Measurements from ENCODE around the gene PTK6. TPM values are rescaled to one million over a fixed set of nuclear protein-coding genes. Genes with fewer than 3 reads are reported as not detected.
"Not testable (repeated sequence)": the region's sequence is repeated elsewhere in the genome, so short reads cannot be mapped to it uniquely, and the experiment has no call there.

Gene PTK6
- total and polyA plus RNA-seq, 5 donors from 2014 or later, result 0.15 to 0.21 (median 0.19) TPM; not detected in 1

DNA sequence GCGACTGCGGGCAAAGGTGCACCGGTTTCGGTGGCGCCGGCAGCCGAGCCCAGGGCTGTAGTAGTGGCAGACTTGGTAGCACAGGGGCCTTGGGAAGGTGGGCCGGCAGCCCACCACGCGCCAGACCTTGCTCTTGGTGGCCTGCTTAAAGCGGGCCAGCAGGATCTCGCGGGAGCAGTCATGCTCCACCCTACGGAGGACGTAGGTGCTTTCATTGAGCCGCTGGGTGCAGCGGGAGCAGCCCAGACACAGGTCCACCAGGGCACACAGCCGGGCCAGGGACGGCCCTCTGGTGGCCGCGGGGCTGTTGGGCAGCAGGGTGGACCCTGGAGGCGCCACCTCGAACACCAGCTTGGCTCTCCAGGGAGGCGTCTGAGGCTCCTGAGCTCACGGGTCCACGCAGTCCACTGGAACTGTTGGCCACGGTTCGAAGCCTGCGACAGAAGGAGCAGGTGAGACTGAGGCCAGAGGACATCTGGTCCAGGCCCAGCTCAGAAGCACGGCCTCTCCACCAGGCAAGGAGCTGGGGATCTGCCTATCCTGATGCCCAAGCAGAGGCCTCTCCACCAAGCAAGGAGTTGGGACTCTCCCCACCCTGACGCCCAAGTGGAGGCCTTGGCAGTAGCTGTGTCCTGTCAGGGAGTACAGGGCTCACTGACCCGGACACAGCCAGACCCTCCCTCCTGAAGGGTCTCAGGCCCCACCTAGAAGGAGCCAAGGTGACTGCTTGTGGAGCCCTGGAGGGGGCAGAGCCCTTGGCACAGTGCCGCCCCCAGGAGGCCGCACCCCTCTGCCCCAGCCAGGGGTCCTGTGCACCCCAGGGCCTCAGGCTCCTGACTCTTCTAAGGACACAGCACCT lies 35.8 kb upstream of the PTK6 start:
- Mint-ChIP-seq H3K9me3 (peaks cover 0 to 2% (median 0%) of the 10 kb centered on the region in 7 donors), H3K4me3 (peak overlapping the region; percentile 41 to 85 (median 71)), H3K27me3 (no peaks in the 10 kb centered on the region), H3K36me3 (no peaks in the 10 kb centered on the region), H3K4me1 (peaks cover 0 to 18% (median 6%) of the 10 kb centered on the region in 4 donors), H3K27ac (peak overlapping the region in 1 of 3 donors; percentile 56)
- H3K4me1 ChIP-seq (ENCODE audit: control insufficient read depth, insufficient read depth, low read length, poor library complexity, severe bottlenecking), result peaks cover 44% of the 10 kb centered on the region
- H3K4me3 ChIP-seq (ENCODE audit: low read depth, low read length), result peak overlapping the region; percentile 62
- no peaks in the 10 kb centered on the region for H3K9me3 ChIP-seq (ENCODE audit: control insufficient read depth in 2 of 2, low read length in 2 of 2)
- H3K27me3 ChIP-seq (ENCODE audit: control insufficient read depth, insufficient read depth, low read length), result no peaks in the 10 kb centered on the region
- ATAC-seq (ENCODE audit: low read depth in 2 of 2) (no peak), DNase-seq (no peak)
- H3K36me3 ChIP-seq (ENCODE audit: control insufficient read depth, insufficient read depth, low read length), result no peaks in the 10 kb centered on the region
- H3K27ac ChIP-seq (ENCODE audit: insufficient read depth, low read length, poor library complexity, severe bottlenecking), result peak overlapping the region; percentile 55

DNA sequence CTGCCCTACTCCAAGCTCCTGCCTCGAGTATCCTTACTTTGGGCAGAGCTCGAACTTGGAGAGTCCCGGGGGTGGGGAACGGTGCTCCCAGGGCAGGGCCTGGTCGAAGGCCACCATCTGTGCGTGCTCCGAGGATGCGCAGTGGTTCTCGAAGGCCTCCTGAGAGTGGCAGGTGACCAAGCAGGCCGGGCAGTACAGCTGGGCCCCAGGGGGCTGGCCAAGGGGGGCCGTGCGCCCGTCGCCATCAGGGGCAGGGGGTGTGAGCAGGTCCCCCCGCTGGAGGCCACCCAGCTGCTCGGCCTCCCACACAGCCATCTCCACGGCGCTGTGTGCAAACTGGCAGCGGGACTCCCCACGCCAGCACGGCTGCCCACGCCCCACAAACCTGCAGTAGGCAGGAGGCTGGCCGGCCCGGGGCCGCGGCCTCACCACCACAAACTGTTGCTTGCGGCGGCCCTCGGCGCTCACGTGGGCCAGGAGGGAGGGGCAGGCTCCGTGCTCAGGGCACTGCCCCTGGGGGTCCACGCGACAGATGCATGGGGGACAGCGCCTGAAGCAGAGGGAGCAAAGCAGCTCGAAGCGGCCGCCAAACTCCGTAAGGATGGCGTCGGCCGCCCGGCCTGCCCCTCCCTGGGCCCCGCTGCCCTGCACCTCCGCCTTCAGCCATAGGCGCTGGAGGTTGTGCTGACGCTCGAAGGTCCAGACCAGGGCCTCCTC lies 35.1 kb upstream of the PTK6 start:
- Mint-ChIP-seq H3K4me1 (peaks cover 0 to 26% (median 10%) of the 10 kb centered on the region in 4 donors), H3K36me3 (no peaks in the 10 kb centered on the region), H3K9me3 (peaks cover 0 to 2% (median 0%) of the 10 kb centered on the region in 7 donors), H3K27ac (no peak overlapping the region), H3K4me3 (no peak overlapping the region), H3K27me3 (no peaks in the 10 kb centered on the region)
- Histone ChIP-seq H3K4me1 (ENCODE audit: control insufficient read depth, insufficient read depth, low read length, poor library complexity, severe bottlenecking) (peaks cover 51% of the 10 kb centered on the region), H3K9me3 (ENCODE audit: control insufficient read depth in 2 of 2, low read length in 2 of 2) (no peaks in the 10 kb centered on the region), H3K27ac (ENCODE audit: insufficient read depth, low read length, poor library complexity, severe bottlenecking) (no peak overlapping the region), H3K27me3 (ENCODE audit: control insufficient read depth, insufficient read depth, low read length) (no peaks in the 10 kb centered on the region), H3K36me3 (ENCODE audit: control insufficient read depth, insufficient read depth, low read length) (no peaks in the 10 kb centered on the region), H3K4me3 (ENCODE audit: low read depth, low read length) (no peak overlapping the region)
- ATAC-seq (ENCODE audit: low read depth in 2 of 2), result no peak
- DNase-seq, result no peak

DNA sequence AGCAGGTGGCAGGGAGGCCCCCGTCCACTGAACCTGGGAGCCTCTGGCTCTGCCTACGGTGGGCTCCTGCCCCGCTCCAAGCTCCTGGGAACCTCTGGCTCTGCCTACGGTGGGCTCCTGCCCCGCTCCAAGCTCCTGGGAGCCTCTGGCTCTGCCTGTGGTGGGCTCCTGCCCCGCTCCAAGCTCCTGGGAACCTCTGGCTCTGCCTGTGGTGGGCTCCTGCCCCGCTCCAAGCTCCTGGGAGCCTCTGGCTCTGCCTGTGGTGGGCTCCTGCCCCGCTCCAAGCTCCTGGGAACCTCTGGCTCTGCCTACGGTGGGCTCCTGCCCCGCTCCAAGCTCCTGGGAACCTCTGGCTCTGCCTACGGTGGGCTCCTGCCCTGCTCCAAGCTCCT lies 33.9 kb upstream of the PTK6 start:
- H3K36me3 ChIP-seq (ENCODE audit: control insufficient read depth, insufficient read depth, low read length); H3K27ac Mint-ChIP-seq; DNase-seq; ATAC-seq (ENCODE audit: low read depth in 2 of 2); H3K9me3 Mint-ChIP-seq; H3K36me3 Mint-ChIP-seq; H3K27ac ChIP-seq (ENCODE audit: insufficient read depth, low read length, poor library complexity, severe bottlenecking); H3K4me3 Mint-ChIP-seq; H3K9me3 ChIP-seq (ENCODE audit: control insufficient read depth in 2 of 2, low read length in 2 of 2); H3K27me3 Mint-ChIP-seq; H3K27me3 ChIP-seq (ENCODE audit: control insufficient read depth, insufficient read depth, low read length); H3K4me3 ChIP-seq (ENCODE audit: low read depth, low read length): not testable (repeated sequence)
- peaks cover 56% of the 10 kb centered on the region for H3K4me1 ChIP-seq (ENCODE audit: control insufficient read depth, insufficient read depth, low read length, poor library complexity, severe bottlenecking)
- H3K4me1 Mint-ChIP-seq, result peaks cover 0 to 27% (median 8%) of the 10 kb centered on the region in 4 donors

DNA sequence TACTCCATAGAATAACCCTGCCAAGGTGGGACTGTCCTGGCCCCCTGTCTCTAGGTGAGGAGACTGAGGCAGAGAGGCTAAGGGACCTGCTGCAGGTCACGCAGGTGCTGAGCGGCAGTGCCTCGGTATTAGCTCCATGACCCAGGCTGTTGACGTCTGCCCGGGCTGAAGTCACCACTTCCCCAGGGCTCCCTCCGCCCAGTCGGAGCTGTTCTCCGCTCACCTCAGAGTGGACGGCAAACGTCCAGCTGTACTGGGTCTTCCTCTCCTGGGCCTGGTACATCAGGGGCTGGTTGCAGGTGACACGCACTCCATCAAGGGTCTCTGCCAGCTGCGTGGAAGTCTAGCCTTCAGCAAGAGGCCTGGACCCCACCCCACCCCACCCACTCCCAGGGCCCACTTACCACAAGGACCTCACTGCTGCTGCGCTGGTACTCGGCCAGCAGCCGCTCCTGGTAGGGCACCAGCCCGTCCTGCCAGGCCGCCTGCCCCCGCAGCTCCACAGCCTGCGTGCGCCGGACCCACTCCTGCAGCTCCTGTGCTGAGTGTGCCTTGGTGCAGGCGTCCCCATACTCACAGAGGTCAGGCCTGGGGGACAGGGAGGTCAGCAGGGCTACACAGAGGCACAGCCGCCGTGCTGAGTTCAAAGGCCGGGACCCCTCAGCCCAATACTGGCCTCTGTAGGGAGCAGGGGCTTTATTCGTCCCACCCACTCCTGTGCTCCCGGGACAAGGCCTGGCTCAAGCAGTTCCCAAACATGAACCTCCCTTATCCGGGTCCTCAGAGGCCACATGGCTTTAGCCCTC lies 33.3 kb upstream of the PTK6 start:
- Mint-ChIP-seq H3K27me3 (no peaks in the 10 kb centered on the region), H3K9me3 (no peaks in the 10 kb centered on the region), H3K27ac (no peak overlapping the region), H3K4me1 (peaks cover 0 to 27% (median 8%) of the 10 kb centered on the region in 4 donors), H3K36me3 (no peaks in the 10 kb centered on the region), H3K4me3 (peak overlapping the region in 1 of 4 donors; percentile 60)
- Histone ChIP-seq H3K9me3 (ENCODE audit: control insufficient read depth in 2 of 2, low read length in 2 of 2) (no peaks in the 10 kb centered on the region), H3K4me3 (ENCODE audit: low read depth, low read length) (no peak overlapping the region), H3K36me3 (ENCODE audit: control insufficient read depth, insufficient read depth, low read length) (no peaks in the 10 kb centered on the region), H3K4me1 (ENCODE audit: control insufficient read depth, insufficient read depth, low read length, poor library complexity, severe bottlenecking) (peaks cover 56% of the 10 kb centered on the region), H3K27me3 (ENCODE audit: control insufficient read depth, insufficient read depth, low read length) (no peaks in the 10 kb centered on the region), H3K27ac (ENCODE audit: insufficient read depth, low read length, poor library complexity, severe bottlenecking) (no peak overlapping the region)
- no peak for ATAC-seq (ENCODE audit: low read depth in 2 of 2)
- no peak for DNase-seq

DNA sequence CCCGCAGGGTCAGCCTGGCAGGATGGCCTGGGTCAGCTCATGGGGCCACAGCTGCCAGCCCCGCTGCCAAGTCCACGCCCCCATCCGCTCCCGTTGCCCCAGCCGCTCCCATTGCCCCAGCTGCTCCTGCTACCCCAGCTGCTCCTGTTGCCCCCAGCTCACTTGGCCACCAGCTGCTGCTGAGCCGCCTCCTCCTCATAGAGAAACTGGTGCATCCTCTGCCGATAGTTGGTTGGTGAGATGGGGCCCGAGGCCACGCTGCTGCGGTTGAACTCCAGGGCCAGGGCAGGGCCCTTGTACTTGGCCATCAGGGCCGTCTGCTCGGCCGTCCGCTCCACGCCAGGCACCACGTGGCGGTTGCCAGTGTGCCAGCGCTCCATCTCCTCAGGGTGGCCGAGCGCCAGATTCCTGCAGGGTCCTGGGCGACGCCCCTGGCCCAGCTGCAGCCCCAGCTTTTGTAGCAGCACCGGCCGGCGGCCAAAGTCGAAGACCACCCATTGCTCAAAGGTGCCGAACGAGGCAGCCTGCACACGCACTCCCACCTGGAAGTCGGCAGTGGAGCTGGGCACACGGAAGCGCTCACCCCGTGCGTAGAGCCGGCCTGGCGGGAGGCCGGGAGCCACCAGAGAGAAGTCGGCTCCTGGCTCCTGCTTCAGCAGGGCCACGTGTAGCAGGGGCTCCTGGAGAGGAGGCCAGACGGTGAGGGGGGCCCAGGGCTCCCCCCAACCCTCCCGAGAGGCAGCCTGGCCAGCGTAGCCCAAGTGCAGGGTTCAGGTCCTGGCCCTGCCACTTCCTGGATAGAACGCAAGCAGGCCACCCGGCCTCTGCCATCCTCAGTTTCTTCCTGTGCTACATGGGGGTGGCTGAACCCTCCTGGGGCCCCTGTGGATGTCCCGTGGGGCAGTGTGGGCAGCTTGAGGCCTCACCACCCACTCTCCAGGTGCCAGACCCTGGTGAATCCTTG lies 32.1 kb upstream of the PTK6 start:
- Histone ChIP-seq H3K9me3 (ENCODE audit: control insufficient read depth in 2 of 2, low read length in 2 of 2) (no peaks in the 10 kb centered on the region), H3K27me3 (ENCODE audit: control insufficient read depth, insufficient read depth, low read length) (no peaks in the 10 kb centered on the region), H3K27ac (ENCODE audit: insufficient read depth, low read length, poor library complexity, severe bottlenecking) (no peak overlapping the region), H3K36me3 (ENCODE audit: control insufficient read depth, insufficient read depth, low read length) (peaks cover 7% of the 10 kb centered on the region), H3K4me1 (ENCODE audit: control insufficient read depth, insufficient read depth, low read length, poor library complexity, severe bottlenecking) (peaks cover 49% of the 10 kb centered on the region), H3K4me3 (ENCODE audit: low read depth, low read length) (no peak overlapping the region)
- Mint-ChIP-seq H3K4me1 (peaks cover 0 to 27% (median 8%) of the 10 kb centered on the region in 4 donors), H3K36me3 (no peaks in the 10 kb centered on the region), H3K4me3 (peak overlapping the region; percentile 38 to 87 (median 58)), H3K27ac (peak overlapping the region in 2 of 3 donors; percentile 62 to 80), H3K27me3 (no peaks in the 10 kb centered on the region), H3K9me3 (no peaks in the 10 kb centered on the region)
- DNase-seq (no peak), ATAC-seq (ENCODE audit: low read depth in 2 of 2) (no peak)

DNA sequence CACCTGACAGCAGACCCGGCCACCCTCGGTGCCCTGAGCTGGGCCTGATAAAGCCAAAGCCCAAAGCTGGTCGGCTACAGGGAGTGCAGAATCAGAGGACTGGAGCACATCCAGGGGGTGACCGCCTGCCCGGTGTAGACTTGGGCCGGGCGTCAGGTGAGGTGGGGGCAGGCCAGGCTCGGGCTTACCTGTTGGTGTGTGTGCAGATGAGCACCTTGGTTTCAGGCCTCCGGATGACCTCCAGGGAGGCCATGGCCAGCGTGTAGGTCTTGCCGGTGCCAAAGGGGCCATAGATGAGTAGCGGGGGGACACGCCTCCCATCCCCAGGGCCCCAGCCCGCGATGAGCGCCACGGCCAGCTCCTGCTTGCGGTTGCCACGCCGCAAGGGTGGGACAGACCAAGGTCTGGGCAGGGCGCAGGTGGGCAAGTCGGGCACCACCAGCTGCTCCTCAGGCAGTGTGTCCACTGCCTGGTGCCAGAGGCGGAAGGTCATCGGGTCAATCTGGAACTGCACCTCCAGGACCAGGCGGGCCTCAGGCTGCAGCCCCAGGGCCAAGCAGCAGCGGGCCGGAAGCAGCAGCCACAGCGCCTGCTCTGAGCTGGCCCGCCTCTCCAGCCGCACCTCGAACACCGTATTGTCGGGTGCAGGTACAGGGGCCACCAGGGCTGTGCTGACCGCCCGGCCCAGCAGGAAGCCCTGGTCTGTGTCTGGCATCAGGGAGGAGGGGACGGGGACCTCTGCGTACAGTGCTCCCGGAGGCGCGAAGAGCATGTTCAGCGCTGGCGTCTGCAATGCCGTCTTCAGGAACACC lies 31.2 kb upstream of the PTK6 start:
- Histone ChIP-seq H3K36me3 (ENCODE audit: control insufficient read depth, insufficient read depth, low read length) (peaks cover 12% of the 10 kb centered on the region), H3K27ac (ENCODE audit: insufficient read depth, low read length, poor library complexity, severe bottlenecking) (peak overlapping the region; percentile 60), H3K4me3 (ENCODE audit: low read depth, low read length) (peak overlapping the region; percentile 53)

More for the DNA sequence above, 31.2 kb upstream of the PTK6 start:
- Mint-ChIP-seq H3K4me1 (peaks cover 0 to 27% (median 8%) of the 10 kb centered on the region in 4 donors), H3K9me3 (no peaks in the 10 kb centered on the region), H3K27me3 (no peaks in the 10 kb centered on the region), H3K27ac (peak overlapping the region; percentile 56 to 79 (median 62)), H3K36me3 (no peaks in the 10 kb centered on the region), H3K4me3 (peak overlapping the region; percentile 83 to 90 (median 87))
- DNase-seq, result no peak
- Histone ChIP-seq H3K27me3 (ENCODE audit: control insufficient read depth, insufficient read depth, low read length) (no peaks in the 10 kb centered on the region), H3K4me1 (ENCODE audit: control insufficient read depth, insufficient read depth, low read length, poor library complexity, severe bottlenecking) (peaks cover 45% of the 10 kb centered on the region), H3K9me3 (ENCODE audit: control insufficient read depth in 2 of 2, low read length in 2 of 2) (no peaks in the 10 kb centered on the region)
- ATAC-seq (ENCODE audit: low read depth in 2 of 2), result peak; percentile 8 to 16
